ENCODE results near the gene PTPRG. TPM values are rescaled to one million over a fixed set of nuclear protein-coding genes. Genes with fewer than 3 reads are reported as not detected.

PTPRG gene
- total RNA-seq, 1 donor from 2014 or later = 119 TPM

GRCh38 chr3:61864886-61865285 lies 303.5 kb downstream of the PTPRG start:
- DNase-seq (ENCODE audit: low read depth) = peak; percentile 76

DNA sequence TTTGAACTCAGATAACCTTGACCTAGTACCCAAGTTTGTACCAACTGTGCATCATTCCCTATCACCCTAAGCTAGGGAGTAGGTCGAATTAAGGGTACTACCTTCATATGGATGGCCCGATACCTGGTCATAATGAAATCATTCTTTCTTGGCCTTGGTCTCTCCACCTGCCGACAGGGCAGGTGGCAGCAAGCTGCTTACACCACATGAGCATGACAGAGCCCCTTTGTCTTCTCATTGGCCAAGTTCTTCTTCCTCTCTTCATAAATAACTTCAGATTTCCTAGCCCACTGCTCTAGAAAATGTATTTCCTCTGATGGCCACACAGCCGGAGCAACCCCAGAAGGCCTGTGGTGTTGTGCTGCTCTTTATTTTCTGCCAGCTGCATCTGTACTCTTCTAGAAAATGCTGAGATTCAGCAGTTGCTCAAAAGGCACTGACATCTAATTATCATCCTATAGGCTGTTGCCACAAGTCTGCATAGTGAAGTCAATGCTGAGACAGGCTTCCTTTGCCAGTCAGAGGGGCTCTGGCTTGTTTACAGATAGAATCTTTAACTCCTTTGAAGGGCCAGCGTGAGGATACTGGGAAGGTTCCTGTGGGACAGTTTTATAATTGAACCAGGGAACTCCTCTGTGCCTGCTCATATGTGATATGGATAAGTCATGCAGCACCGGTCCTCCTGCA lies 304.2 kb downstream of the PTPRG start:
- DNase-seq (ENCODE audit: low read depth) = no peak

- no peak for DNase-seq (ENCODE audit: low read depth)
These were observed 304.8 kb downstream of the PTPRG start for GRCh38 chr3:61866153-61866542.

GRCh38 chr3:61866961-61867461 lies 305.6 kb downstream of the PTPRG start:
- no peak for DNase-seq (ENCODE audit: low read depth)

- no peak for DNase-seq (ENCODE audit: low read depth)
These were observed 307.1 kb downstream of the PTPRG start for GRCh38 chr3:61868499-61868898.

DNA sequence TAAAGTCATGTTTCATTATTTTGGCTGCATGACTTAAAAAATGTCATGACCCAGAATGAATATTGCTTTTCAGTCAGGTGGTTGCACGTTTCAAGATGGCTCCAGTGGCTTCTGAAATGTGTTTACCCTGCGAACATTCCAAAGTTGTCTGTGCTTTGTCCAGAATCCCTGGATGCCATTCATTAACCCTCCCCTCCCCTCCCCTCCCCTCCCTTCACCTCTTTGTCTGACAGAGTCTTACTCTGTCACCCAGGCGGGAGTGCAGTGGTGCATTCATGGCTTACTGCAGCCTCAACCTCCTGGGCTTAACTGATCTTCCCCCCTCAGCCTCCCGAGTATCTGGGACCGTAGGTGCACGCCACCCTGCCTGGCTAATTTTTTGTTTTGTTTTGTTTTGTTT lies 308.0 kb downstream of the PTPRG start:
- DNase-seq (ENCODE audit: low read depth) = no peak

DNA sequence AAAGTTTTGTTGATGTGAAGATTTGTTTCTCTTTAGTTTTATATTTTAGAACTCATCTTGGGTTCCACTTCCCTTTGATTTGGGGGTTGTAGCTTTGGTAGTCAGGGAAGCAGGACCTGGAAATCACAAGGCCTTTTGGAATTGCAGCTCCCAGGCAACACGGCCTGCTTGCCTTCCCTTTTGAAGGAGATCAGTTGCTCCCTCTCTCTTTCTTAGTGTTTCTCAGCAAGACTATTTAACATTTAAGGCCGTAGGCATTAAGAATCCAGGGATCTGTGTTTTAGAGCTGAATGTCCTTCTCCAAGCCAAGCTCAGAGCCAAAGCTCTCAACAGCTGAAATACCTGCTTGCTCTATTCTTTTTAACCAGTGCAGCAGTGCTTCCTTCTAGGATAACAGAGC lies 310.3 kb downstream of the PTPRG start:
- no peak for DNase-seq (ENCODE audit: low read depth)

DNA sequence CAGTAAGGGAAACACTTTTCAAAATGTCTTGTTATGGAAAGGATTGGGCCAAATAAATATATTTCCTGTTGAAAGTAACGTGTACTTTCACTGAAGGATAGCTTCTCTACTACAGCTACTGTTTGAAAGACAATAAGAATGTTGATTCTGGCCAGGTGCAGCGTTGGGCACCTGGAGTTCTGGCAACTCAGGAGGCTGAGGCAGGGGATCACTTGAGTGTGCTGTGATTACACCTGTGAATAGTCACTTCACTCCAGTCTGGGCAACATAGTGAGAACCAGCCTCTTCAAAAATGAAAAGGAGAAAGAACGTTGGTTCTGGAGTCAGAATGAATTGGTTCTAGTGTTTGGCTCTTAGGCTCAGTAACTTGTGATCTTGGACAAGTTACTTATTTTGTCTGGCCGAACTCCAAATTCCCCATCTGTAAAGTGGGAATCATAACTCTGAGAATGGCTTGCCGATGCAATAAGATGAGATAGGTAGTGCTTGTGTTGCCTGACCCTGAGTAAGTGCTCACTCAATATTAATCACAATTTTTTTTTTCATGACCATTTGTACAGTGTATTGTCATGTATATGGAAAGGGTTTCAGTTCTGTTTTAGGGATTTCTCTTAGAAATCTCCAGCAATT lies 310.8 kb downstream of the PTPRG start:
- no peak for DNase-seq (ENCODE audit: low read depth)

GRCh38 chr3:61875046-61875844 lies 313.9 kb downstream of the PTPRG start:
- DNase-seq (ENCODE audit: low read depth) = no peak

DNA sequence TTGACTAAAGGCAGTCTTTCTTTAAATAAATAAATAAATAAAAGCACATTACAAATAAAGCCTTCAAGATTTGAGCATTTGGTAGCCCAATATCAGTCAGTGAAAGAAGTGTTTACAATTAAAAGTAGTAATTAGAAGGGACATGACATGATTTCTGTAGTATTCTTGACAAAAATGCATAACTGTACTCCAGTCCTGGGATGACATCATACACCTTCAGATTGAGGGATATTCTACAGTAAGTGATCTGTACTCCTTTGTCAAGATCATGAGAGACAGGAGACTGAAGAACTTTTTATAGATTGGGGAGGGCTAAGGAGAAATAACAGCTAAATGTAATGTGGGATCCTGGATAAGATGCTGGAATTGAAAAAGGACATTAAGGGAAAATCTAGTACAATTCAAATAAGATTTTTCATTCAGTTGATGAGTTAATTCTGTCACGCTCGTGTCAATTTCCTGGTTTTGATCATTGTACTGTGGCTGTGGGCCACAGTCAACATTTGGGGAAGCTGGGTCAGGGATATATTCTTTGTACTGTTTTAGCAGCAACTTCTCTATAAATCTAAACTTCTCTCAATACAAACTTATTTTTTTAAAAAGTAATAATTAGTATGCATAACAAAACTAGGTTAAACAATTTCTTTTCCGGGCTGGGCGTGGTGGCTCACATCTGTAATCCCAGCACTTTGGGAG lies 314.8 kb downstream of the PTPRG start:
- DNase-seq (ENCODE audit: low read depth) = no peak

- peak; percentile 75 for DNase-seq (ENCODE audit: low read depth)
These were observed 315.4 kb downstream of the PTPRG start for GRCh38 chr3:61876797-61877196.

DNA sequence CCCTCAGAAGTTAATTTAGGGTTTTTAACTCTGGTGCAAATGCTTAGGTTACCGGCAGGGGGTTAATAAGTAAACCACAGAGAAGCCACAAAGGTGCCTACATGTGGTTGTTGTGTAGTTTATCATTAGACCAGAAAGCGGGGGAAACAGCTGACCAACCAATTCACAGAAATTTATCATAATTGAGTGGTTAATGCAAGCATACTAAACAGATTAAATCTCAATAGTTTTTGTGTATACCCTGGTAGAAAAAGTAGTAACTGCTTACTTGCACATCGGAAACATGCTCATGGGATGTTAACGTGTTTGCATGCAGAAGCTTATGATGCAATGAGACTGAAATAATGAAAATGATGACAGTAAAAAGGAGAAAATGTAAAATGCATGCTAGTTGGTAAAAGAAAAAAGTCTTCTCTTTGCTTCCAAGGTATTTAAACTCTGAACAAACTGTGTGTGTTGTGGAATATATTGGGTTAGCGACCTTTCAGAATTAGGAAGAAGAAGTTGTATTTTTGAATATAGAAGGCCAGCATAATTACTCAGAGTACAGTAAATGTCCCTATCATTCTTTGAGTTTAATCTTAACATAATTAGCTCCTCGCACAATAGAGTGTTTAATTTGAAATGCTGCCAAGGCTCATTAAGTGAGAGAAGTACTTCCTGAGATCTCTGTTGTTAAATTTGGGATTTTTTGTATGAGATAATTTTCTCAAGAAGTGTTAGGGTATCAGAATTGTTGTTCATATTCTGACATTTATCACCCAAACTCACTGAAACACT lies 316.2 kb downstream of the PTPRG start:
- peak; percentile 87 for DNase-seq (ENCODE audit: low read depth)

DNA sequence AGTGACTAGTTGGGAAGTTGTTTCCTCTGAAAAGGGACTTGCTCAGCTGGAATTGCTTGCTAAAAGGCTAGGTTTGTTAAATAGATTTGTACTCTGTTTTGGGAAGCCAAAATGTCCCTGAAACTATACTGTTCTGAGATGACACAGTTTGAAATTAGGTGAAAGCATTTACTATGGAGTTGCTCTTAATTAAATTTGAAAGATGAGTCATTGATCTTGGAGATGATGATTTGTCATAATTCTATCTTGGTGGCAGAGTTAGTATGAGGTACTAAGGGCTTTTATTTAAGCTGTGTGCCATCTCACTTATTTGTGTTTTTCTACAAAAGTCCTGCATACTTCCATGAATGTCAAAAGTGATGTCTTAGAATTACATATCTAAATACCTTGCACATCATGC lies 320.9 kb downstream of the PTPRG start:
- no peak for DNase-seq (ENCODE audit: low read depth)

DNA sequence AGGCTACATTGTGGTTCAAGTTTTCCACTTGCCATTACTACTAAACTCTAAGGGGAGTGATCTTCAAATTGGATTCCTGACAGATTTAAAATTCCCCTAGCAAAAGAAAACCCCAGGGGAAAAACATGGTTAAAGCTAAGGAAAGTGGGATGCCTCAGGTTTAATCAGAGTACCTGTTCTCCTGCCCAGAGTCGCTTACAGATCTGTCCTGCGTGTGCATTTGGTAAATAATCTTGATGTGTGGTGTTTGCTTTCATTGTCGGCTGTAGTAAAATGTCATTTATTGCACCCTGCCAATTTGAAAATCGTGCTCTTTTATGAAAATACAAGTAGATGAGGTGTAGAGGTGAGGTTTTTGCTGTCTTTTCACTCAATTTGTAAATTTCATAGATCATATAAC lies 323.4 kb downstream of the PTPRG start:
- DNase-seq (ENCODE audit: low read depth) = no peak

DNA sequence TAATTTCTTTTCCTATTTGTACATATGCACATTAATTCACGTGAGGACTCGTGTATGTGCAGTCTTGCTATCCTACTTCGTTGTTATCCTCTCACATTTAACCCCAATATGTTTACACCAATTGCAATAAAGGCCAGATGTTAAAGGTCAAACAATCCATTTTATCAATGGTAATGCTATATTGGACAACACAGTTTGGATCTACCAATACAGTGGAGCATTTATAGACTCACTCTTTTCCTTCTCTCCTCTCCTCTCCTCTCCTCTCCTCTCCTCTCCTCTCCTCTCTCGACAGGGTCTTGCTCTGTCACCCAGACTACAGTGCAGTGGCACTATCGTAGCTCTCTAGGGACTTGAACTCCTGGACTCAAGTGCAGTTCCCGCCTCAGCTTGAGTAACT lies 324.0 kb downstream of the PTPRG start:
- DNase-seq (ENCODE audit: low read depth) = no peak

DNA sequence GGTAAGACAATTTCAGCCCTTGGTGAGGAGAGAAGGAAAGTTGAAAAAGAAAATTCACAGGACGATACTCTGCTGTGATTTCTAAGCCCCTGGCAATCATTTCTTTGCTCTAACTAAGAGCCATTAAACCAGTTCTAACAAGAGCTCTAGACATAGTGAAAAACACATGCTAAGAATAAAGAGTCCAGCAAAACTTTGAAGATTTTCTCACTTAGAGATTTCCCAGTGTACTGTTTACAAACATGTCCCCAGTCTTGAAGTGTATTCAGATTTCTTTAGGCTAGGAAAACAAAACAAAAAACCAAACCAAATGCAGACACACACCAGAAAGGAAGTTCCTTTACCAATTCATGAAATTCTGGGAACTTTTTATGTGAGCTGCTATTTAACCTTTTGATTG lies 325.8 kb downstream of the PTPRG start:
- DNase-seq (ENCODE audit: low read depth) = peak; percentile 47

GRCh38 chr3:61889259-61889658 lies 327.9 kb downstream of the PTPRG start:
- no peak for DNase-seq (ENCODE audit: low read depth)

DNA sequence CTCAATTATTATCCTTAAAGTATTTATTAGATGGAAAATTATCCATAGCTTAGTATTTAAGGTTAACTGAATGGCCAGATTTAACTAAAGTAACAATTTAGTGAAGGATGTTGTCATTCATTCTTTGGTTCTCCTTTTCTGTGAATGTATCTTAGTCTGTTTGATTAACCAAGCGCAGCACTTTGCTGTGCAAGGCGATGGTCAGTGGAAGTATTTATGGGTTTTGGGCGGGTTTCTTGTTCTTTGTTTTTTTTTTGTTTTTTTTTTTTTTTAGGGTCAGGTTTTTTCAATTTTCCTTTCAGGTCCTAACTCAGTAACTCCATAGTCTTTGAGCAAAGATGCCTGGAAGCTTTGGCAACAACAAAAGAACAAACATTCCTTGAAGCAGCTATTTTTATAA lies 328.8 kb downstream of the PTPRG start:
- peak; percentile 63 for DNase-seq (ENCODE audit: low read depth)

- no peak for DNase-seq (ENCODE audit: low read depth)
These were observed 329.2 kb downstream of the PTPRG start for GRCh38 chr3:61890586-61890985.

- DNase-seq (ENCODE audit: low read depth) = no peak
These were observed 331.5 kb downstream of the PTPRG start for GRCh38 chr3:61892891-61893290.

DNA sequence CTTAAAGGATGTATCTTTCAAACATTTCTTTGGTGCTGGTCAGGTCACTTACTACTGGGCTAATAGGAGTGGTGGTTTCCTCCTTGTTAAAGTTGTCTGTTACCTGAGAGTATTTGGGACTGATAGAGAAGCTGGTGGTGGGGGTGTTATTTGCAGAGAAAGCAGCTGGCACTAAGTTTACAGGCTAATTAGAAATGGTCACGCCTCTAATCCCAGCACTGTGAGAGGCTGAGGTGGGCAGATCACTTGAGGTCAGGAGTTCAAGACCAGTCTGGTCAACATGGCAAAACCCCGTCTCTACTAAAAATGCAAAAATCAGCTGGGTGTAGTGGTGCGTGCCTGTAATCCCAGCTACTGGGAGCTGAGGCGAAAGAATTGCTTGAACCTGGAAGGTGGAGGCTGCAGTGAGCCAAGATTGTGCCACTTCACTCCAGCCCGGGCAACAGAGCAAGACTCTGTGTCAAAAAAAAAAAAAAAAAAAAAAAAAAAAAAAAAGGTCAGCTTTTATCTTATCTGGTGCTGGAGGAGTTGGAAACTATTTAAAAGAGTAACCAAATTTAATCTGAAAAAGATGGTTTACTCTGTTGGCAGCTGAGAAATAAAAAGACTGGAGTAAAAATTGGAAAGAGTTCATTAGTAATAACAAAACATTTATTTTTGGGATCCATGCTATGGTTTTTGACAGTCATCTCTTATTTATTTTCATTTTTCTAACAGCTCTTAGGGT lies 332.6 kb downstream of the PTPRG start:
- DNase-seq (ENCODE audit: low read depth) = peak; percentile 26
